GM18526 (cell line): ENCODE results near the gene STK38.

Experiments
- POLR2A ChIP-seq: IDR thresholded peaks from 3 replicates; pipeline ENCODE4 v1.6.1; 2011; ENCODE audit not compliant: insufficient read length; ENCODE audit errors: extremely low read depth

Gene STK38

GRCh38 chr6:36571122-36572043 is 24.1 kb upstream of the STK38 start:
- no peak for TF ChIP-seq POLR2A

GRCh38 chr6:36570264-36570663 is 23.0 kb upstream of the STK38 start:
- TF ChIP-seq POLR2A: no peak

- TF ChIP-seq POLR2A: no peak
Measured at GRCh38 chr6:36566418-36566905, 19.2 kb upstream of the STK38 start.

GRCh38 chr6:36563928-36564284 is 16.6 kb upstream of the STK38 start:
- TF ChIP-seq POLR2A: no peak

- TF ChIP-seq POLR2A: no peak
Measured at GRCh38 chr6:36563237-36563927, 16.1 kb upstream of the STK38 start.

- no peak for TF ChIP-seq POLR2A
Measured at GRCh38 chr6:36560822-36561221, 13.5 kb upstream of the STK38 start.

- no peak for TF ChIP-seq POLR2A
Measured at GRCh38 chr6:36559011-36559793, 11.9 kb upstream of the STK38 start.

GRCh38 chr6:36556281-36556680 is 9.0 kb upstream of the STK38 start:
- no peak for TF ChIP-seq POLR2A

GRCh38 chr6:36555750-36556252 is 8.5 kb upstream of the STK38 start:
- no peak for TF ChIP-seq POLR2A

- no peak for TF ChIP-seq POLR2A
Measured at GRCh38 chr6:36550473-36551000, 3.3 kb upstream of the STK38 start.

- no peak for TF ChIP-seq POLR2A
Measured at GRCh38 chr6:36548401-36548743, 1.1 kb upstream of the STK38 start.

GRCh38 chr6:36547646-36548400 is 544 bp upstream of the STK38 start:
- TF ChIP-seq POLR2A: no peak

GRCh38 chr6:36546308-36546919 is 865 bp downstream of the STK38 start:
- no peak for TF ChIP-seq POLR2A

GRCh38 chr6:36545767-36546307 is 1.4 kb downstream of the STK38 start:
- TF ChIP-seq POLR2A: no peak

GRCh38 chr6:36544228-36544627 is 3.1 kb downstream of the STK38 start:
- no peak for TF ChIP-seq POLR2A
